Keratinocyte (primary cell): ENCODE results near the gene ZNF407. TPM values are rescaled to one million over a fixed set of nuclear protein-coding genes. Genes with fewer than 3 reads are reported as not detected.

ENCODE experiments used
- DNase-seq: peaks from one replicate; pipeline ENCODE4 v3.0.0-alpha.2; 2011; ENCODE audit warnings: low read depth, missing footprints, low spot score
- FAIRE-seq: peaks from 2 replicates; lab custom pipeline; 2011; peaks lifted over from hg19 to GRCh38; lab: Jason Lieb, UNC
- H2AFZ ChIP-seq: 2 replicates; pipeline ENCODE4 v1.6.0; 2012; ENCODE audit warnings: low read length, control low read depth, inconsistent platforms; ENCODE audit not compliant: control insufficient read depth
- H3K27ac ChIP-seq: 2 replicates; pipeline ENCODE4 v1.5.1; 2011; ENCODE audit warnings: low read length; ENCODE audit not compliant: control insufficient read depth, insufficient read depth
- H3K27me3 ChIP-seq: 3 replicates; pipeline ENCODE4 v1.6.0; 2011; ENCODE audit warnings: low read length; ENCODE audit not compliant: control insufficient read depth, insufficient read depth; ENCODE audit errors: extremely low read depth
- H3K36me3 ChIP-seq, 2 experiments: 2 replicates in 1 of 2; 3 replicates in 1 of 2; pipeline ENCODE4 v1.5.1; 2011; ENCODE audit warnings: low read length in 2 of 2, mild to moderate bottlenecking in 1 of 2; ENCODE audit not compliant: control insufficient read depth in 2 of 2, insufficient read depth in 2 of 2; ENCODE audit errors: extremely low read depth in 1 of 2
- H3K4me1 ChIP-seq: 3 replicates; pipeline ENCODE4 v1.5.1; 2011; ENCODE audit warnings: low read length; ENCODE audit not compliant: control insufficient read depth, insufficient read depth; ENCODE audit errors: extremely low read depth
- H3K4me2 ChIP-seq: 3 replicates; pipeline ENCODE4 v1.6.0; 2011; ENCODE audit warnings: low read depth, low read length; ENCODE audit not compliant: control insufficient read depth, insufficient read depth; ENCODE audit errors: extremely low read depth
- H3K4me3 ChIP-seq, 3 experiments: fragments of 200-600 bp in 1 of 3; sonication (generic) in 1 of 3; 2 replicates in 2 of 3; 3 replicates in 1 of 3; pipeline ENCODE4 v1.5.1; 2011 to 2016; ENCODE audit warnings: low read length in 3 of 3, mild to moderate bottlenecking in 3 of 3, control low read depth in 2 of 3, inconsistent platforms in 1 of 3, low read depth in 1 of 3, mixed read lengths in 1 of 3, mixed run types in 1 of 3, moderate library complexity in 1 of 3; ENCODE audit not compliant: control insufficient read depth in 2 of 3, insufficient read depth in 2 of 3; ENCODE audit errors: extremely low read depth in 1 of 3
- H3K79me2 ChIP-seq: 2 replicates; pipeline ENCODE4 v1.6.0; 2012; ENCODE audit warnings: low read length; ENCODE audit not compliant: control insufficient read depth, insufficient read depth
- H3K9ac ChIP-seq: 3 replicates; pipeline ENCODE4 v1.6.0; 2011; ENCODE audit warnings: low read length; ENCODE audit not compliant: control insufficient read depth, insufficient read depth; ENCODE audit errors: extremely low read depth
- H3K9me1 ChIP-seq: 3 replicates; pipeline ENCODE4 v1.6.0; 2011; ENCODE audit warnings: low read length; ENCODE audit not compliant: control insufficient read depth, insufficient read depth; ENCODE audit errors: extremely low read depth
- H3K9me3 ChIP-seq: 2 replicates; pipeline ENCODE4 v1.5.1; 2012; ENCODE audit warnings: low read depth, low read length; ENCODE audit not compliant: control insufficient read depth
- H4K20me1 ChIP-seq: 3 replicates; pipeline ENCODE4 v1.6.0; 2011; ENCODE audit warnings: low read length; ENCODE audit not compliant: control insufficient read depth, insufficient read depth; ENCODE audit errors: extremely low read depth
- EZH2 ChIP-seq: IDR thresholded peaks from one replicate; pipeline ENCODE4 v1.6.1; 2012; ENCODE audit warnings: inconsistent platforms, mild to moderate bottlenecking, low read length, moderate library complexity
- dilution Hi-C: fragments of 300-500 bp; cut with MboI; formaldehyde crosslinking; loops from one replicate; pipeline ENCODE4 v1.7.0; 2020; ENCODE audit warnings: low sequenced_read_pairs; ENCODE audit not compliant: extremely low pct_ligation_motif_present
- polyA plus RNA-seq, 5 experiments: library from polyadenylated mRNA; depleted of rRNA in 3 of 5; stranded (reverse) in 3 of 5; stranded (forward) in 1 of 5; unstranded in 1 of 5; fragments of >200 nt; gene quantifications; 1 replicate in 1 of 5; 2 replicates in 3 of 5; 3 replicates in 1 of 5; pipeline versions ENCODE4 v1.2.1 to v1.2.3, GENCODE V29; 2011 to 2012; ENCODE audit warnings: missing spikeins in 2 of 5, low read depth in 1 of 5, low replicate concordance in 1 of 5
- TF ChIP-seq, protein P1 (sequence below), 3 experiments: IDR thresholded peaks in 1 of 3; conservative IDR thresholded peaks in 1 of 3; optimal IDR thresholded peaks in 1 of 3; 2 replicates in 2 of 3; 3 replicates in 1 of 3; pipeline versions ENCODE3 to v1.5.1; 2011; ENCODE audit warnings: low read length in 3 of 3, mild to moderate bottlenecking in 3 of 3, moderate library complexity in 2 of 3, control low read depth in 1 of 3, inconsistent platforms in 1 of 3; ENCODE audit not compliant: insufficient read depth in 2 of 3; ENCODE audit errors: extremely low read depth in 1 of 3

The ZNF407 gene
- polyA plus RNA-seq, 1 donor (not counting 4 experiments of a cell fraction or from before 2014, with no cell fraction given): 3.8 TPM

DNA sequence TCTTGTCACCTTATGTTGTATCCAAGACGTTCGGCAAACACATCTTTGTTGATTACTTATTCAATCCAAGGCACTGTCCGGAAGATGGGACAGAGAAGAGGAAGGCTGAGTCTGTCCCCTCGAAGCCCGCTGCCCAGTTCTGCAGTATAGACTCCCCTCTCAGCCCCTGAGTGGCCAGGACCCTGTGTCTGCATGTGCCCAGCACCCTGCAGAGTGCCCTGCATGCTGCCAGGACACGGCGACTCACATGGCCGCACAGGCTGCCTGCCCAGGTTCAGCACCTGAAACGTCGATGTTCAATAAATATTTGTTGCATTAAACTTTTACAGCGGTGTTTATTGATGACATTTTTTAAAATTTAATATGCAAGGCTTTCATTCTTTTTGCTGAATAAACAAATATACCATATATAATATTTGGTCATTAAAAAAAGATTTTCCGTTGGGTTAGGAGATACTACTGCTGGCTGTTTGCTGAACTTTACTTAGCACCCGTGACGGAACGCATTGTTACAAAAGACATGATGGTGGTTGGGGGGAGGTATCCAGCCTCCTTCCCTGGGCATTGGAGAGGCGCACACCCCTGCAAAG, 464.7 kb downstream of the ZNF407 start:
- H3K36me3 ChIP-seq: no peaks in the 10 kb centered on the region
- H3K9me3 ChIP-seq: no peaks in the 10 kb centered on the region
- H3K27me3 ChIP-seq: no peaks in the 10 kb centered on the region
- no peaks in the 10 kb centered on the region for H4K20me1 ChIP-seq
- no peaks in the 10 kb centered on the region for H3K9me1 ChIP-seq
- H3K9ac ChIP-seq: no peak overlapping the region
- no peaks in the 10 kb centered on the region for H3K4me1 ChIP-seq
- no peak overlapping the region for H2AFZ ChIP-seq
- dilution Hi-C loops: no loop called here
- FAIRE-seq (no peak), DNase-seq (no peak)
- no peak overlapping the region for H3K4me3 ChIP-seq
- H3K27ac ChIP-seq: no peak overlapping the region
- H3K79me2 ChIP-seq: no peaks in the 10 kb centered on the region
- no peak for TF ChIP-seq EZH2
- TF ChIP-seq, protein P1, sequence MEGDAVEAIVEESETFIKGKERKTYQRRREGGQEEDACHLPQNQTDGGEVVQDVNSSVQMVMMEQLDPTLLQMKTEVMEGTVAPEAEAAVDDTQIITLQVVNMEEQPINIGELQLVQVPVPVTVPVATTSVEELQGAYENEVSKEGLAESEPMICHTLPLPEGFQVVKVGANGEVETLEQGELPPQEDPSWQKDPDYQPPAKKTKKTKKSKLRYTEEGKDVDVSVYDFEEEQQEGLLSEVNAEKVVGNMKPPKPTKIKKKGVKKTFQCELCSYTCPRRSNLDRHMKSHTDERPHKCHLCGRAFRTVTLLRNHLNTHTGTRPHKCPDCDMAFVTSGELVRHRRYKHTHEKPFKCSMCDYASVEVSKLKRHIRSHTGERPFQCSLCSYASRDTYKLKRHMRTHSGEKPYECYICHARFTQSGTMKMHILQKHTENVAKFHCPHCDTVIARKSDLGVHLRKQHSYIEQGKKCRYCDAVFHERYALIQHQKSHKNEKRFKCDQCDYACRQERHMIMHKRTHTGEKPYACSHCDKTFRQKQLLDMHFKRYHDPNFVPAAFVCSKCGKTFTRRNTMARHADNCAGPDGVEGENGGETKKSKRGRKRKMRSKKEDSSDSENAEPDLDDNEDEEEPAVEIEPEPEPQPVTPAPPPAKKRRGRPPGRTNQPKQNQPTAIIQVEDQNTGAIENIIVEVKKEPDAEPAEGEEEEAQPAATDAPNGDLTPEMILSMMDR (optimal IDR thresholded peaks at IDR 0.05 in 1 of 3, IDR thresholded peaks at IDR 0.05 in 1 of 3, conservative IDR thresholded peaks at IDR 0.05 in 1 of 3; ENCODE audit: extremely low read depth in 1 of 3, insufficient read depth in 2 of 3, low read length in 3 of 3): no peak
- no peak overlapping the region for H3K4me2 ChIP-seq

DNA sequence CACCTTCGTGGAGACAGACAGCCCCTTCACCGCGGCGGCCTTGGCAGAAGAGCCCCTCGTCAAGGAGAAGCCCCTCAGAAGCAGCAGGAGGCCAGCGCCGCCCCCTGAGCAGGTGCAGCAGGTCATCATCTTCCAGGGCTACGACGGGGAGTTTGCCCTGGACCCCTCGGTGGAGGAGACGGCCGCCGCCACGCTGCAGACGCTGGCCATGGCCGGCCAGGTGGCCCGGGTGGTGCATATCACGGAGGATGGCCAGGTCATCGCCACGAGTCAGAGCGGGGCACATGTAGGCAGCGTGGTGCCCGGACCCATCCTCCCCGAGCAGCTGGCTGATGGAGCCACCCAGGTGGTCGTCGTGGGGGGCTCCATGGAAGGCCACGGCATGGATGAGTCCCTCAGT, 465.5 kb downstream of the ZNF407 start:
- no peaks in the 10 kb centered on the region for H4K20me1 ChIP-seq
- no peak overlapping the region for H2AFZ ChIP-seq

More for the DNA sequence above, 465.5 kb downstream of the ZNF407 start:
- H3K36me3 ChIP-seq: no peaks in the 10 kb centered on the region
- H3K9me1 ChIP-seq: no peaks in the 10 kb centered on the region
- no peak overlapping the region for H3K4me3 ChIP-seq
- no peaks in the 10 kb centered on the region for H3K27me3 ChIP-seq
- no peak overlapping the region for H3K4me2 ChIP-seq
- H3K27ac ChIP-seq: no peak overlapping the region
- no peak for FAIRE-seq
- H3K9ac ChIP-seq: no peak overlapping the region
- H3K4me1 ChIP-seq: no peaks in the 10 kb centered on the region
- TF ChIP-seq, protein P1 (optimal IDR thresholded peaks at IDR 0.05 in 1 of 3, IDR thresholded peaks at IDR 0.05 in 1 of 3, conservative IDR thresholded peaks at IDR 0.05 in 1 of 3; ENCODE audit: extremely low read depth in 1 of 3, insufficient read depth in 2 of 3, low read length in 3 of 3): no peak
- TF ChIP-seq EZH2: no peak
- DNase-seq: no peak
- dilution Hi-C loops: no loop called here
- H3K79me2 ChIP-seq: no peaks in the 10 kb centered on the region
- H3K9me3 ChIP-seq: no peaks in the 10 kb centered on the region
